MCF 10A (cell line): Measurements from ENCODE around the gene COL20A1. TPM values are rescaled to one million over a fixed set of nuclear protein-coding genes. Genes with fewer than 3 reads are reported as not detected.

ENCODE experiments used
- BruUV-seq: library from RNA; stranded (reverse); fragments of 400-500 nt; replicated peaks from 2 replicates; lab custom pipeline; 2021; lab: Mats Ljungman, UMichigan
- CTCF ChIA-PET: fragments of 300-600 bp; sonication (Branson Sonifier 250); formaldehyde crosslinking; extraction: SDS; loops from one replicate; lab custom pipeline; 2021; ENCODE audit warnings: antibody characterized with exemption, inconsistent platforms; lab: Yijun Ruan, JAX
- POLR2A ChIA-PET: fragments of 300-600, 350-650 bp; sonication (Branson Sonifier 250); formaldehyde crosslinking; extraction: SDS; loops from one replicate; lab custom pipeline; 2020; ENCODE audit warnings: antibody characterized with exemption, inconsistent platforms; lab: Yijun Ruan, JAX
- DNase-seq: peaks from one replicate; pipeline ENCODE4 v3.0.0-alpha.2; 2018; ENCODE audit not compliant: unreplicated experiment
- H3K27ac Mint-ChIP-seq: one replicate; pipeline ENCODE4 v1.8.0; 2022; ENCODE audit warnings: mild to moderate bottlenecking, low read depth, mixed read lengths; ENCODE audit not compliant: unreplicated experiment
- H3K27me3 Mint-ChIP-seq: one replicate; pipeline ENCODE4 v1.8.0; 2022; ENCODE audit warnings: mixed read lengths; ENCODE audit not compliant: insufficient read depth, unreplicated experiment
- H3K36me3 Mint-ChIP-seq: one replicate; pipeline ENCODE4 v1.8.0; 2022; ENCODE audit warnings: mild to moderate bottlenecking, moderate library complexity, mixed read lengths; ENCODE audit not compliant: insufficient read depth, unreplicated experiment
- H3K4me1 Mint-ChIP-seq: one replicate; pipeline ENCODE4 v1.8.0; 2022; ENCODE audit warnings: mixed read lengths; ENCODE audit not compliant: insufficient read depth, unreplicated experiment
- H3K4me3 Mint-ChIP-seq: one replicate; pipeline ENCODE4 v1.8.0; 2022; ENCODE audit warnings: mild to moderate bottlenecking, moderate library complexity, mixed read lengths; ENCODE audit not compliant: unreplicated experiment
- H3K9me3 Mint-ChIP-seq: one replicate; pipeline ENCODE4 v1.8.0; 2022; ENCODE audit warnings: mixed read lengths; ENCODE audit not compliant: unreplicated experiment
- intact Hi-C: fragments of 100-400 bp; cut with micrococcal nuclease; formaldehyde crosslinking; loops from 2 replicates; pipeline ENCODE4 v1.14.1; 2022
- total RNA-seq: library from RNA; stranded (reverse); gene quantifications from 2 replicates; pipeline ENCODE4 v1.2.3, GENCODE V29; 2022
- TF ChIP-seq, protein P1 (sequence below): fragments of 200-600 bp; IDR thresholded peaks from one replicate; pipeline ENCODE4 v1.8.0; 2022; ENCODE audit warnings: antibody characterized with exemption, mild to moderate bottlenecking; ENCODE audit not compliant: unreplicated experiment

The COL20A1 gene
- total RNA-seq, 1 experiment from 2014 or later: 0.14 TPM

DNA sequence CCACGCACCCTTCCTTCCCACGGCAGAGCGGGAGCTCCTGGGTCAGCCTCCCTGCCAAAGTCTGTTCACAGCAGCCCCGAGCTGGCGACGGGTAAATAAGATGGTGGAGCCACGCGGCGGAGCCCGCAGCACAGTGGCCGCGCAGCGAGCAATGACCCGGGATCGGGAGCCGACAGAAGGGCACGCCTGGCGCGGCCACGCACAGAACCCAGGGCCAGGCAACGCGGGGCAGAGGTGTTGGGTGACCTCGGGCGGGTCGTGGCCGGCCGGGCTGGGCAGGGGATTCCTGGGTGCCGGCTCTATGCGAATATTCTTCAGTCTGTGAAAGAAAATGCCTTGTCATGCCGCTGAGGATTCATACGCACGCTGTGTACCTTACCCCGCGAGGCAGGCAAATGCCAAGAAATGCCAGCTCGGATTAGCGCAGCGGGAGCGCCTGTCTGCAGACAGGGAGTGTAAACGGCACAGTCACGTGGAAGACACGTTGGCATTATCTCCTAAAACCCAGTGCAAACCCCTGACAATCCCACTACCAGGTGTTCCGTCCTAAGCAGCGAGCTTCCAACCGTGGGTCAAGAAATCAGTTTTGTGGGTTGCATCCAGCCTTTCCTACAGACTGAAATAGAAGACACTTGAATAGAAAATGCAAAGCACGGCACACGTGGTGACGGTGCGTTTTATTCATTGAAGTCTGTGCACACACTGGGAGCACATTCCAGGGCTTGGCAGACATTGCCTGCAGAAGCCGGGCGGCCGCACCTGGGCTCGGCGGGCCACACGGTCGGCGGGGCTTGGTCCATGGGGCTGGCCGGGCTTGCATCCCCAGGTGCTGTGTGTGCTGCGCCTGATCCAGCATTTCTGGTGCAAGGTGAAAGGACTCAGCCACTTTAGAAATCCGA lies 49.8 kb downstream of the COL20A1 start:
- H3K4me1 Mint-ChIP-seq: no peaks in the 10 kb centered on the region
- no peak for DNase-seq
- H3K4me3 Mint-ChIP-seq: no peak overlapping the region
- POLR2A ChIA-PET: no interaction called here
- TF ChIP-seq, protein P1, sequence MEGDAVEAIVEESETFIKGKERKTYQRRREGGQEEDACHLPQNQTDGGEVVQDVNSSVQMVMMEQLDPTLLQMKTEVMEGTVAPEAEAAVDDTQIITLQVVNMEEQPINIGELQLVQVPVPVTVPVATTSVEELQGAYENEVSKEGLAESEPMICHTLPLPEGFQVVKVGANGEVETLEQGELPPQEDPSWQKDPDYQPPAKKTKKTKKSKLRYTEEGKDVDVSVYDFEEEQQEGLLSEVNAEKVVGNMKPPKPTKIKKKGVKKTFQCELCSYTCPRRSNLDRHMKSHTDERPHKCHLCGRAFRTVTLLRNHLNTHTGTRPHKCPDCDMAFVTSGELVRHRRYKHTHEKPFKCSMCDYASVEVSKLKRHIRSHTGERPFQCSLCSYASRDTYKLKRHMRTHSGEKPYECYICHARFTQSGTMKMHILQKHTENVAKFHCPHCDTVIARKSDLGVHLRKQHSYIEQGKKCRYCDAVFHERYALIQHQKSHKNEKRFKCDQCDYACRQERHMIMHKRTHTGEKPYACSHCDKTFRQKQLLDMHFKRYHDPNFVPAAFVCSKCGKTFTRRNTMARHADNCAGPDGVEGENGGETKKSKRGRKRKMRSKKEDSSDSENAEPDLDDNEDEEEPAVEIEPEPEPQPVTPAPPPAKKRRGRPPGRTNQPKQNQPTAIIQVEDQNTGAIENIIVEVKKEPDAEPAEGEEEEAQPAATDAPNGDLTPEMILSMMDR: no peak
- peaks cover 23% of the 10 kb centered on the region for H3K27me3 Mint-ChIP-seq
- H3K27ac Mint-ChIP-seq: no peak overlapping the region
- no TSS peak for BruUV-seq
- CTCF ChIA-PET: no interaction called here
- H3K36me3 Mint-ChIP-seq: no peaks in the 10 kb centered on the region
- H3K9me3 Mint-ChIP-seq: peaks cover 7% of the 10 kb centered on the region
- intact Hi-C loops: no loop called here

DNA sequence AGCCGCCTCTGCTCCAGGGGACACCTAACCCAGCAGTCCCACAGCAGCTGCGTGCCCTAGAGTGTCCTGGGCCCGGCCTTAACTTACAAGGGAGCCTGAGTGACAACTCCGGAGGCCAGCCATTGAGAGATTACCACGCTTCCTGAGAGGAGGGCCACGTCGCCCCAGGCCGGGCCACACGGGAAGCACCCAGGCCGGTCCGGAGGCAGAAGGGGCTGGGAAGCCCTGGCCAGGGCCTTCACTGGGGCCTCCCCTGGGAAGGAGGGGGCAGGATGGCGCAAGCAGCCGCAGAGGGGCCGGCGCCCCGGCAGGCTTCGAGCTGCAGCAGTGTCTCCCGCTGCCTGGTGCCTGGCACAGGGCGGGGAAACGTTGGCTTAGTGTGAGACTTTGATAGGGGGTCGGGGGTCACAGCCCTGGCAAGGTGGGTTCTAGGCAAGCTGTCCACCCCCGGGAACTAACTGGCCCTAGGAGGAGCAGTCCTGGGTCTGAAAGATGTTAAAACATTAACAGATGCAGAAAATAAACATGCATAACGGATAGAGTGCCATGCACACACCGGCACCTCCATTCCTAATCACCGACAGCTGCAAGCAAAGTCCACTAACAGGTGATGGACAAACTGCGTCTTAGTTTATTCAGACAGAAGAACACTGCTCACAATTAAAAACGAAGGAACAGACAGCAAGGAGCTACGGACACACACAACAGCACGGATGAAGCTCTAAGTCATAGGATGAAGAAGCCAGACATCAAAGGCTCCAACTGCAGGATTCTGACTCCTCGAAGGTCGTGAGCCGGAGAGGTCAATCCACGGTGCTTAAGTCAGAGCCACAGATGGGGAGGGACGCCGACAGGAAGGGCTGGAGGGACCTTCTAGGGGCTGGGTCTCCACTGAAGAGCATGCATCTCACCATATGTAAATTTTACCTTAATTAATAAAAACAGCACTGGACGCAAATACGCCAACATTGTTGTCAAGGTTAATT lies 50.8 kb downstream of the COL20A1 start:
- CTCF ChIA-PET: interaction anchor here (1.0 kb wide), 2 partner anchors 34 to 37 kb away, joined by 3 to 4 read pairs; no protein-coding TSS in a partner anchor
- intact Hi-C loops: no loop called here
- Mint-ChIP-seq H3K27me3 (peaks cover 16% of the 10 kb centered on the region), H3K27ac (no peak overlapping the region), H3K36me3 (no peaks in the 10 kb centered on the region), H3K4me3 (no peak overlapping the region), H3K4me1 (no peaks in the 10 kb centered on the region), H3K9me3 (peaks cover 7% of the 10 kb centered on the region)
- TF ChIP-seq, protein P1: no peak
- BruUV-seq: no TSS peak
- DNase-seq: no peak
- POLR2A ChIA-PET: interaction anchor here (0.6 to 0.9 kb wide), 2 partner anchors 17 to 158 kb away, joined by 3 read pairs; no protein-coding TSS in a partner anchor

DNA sequence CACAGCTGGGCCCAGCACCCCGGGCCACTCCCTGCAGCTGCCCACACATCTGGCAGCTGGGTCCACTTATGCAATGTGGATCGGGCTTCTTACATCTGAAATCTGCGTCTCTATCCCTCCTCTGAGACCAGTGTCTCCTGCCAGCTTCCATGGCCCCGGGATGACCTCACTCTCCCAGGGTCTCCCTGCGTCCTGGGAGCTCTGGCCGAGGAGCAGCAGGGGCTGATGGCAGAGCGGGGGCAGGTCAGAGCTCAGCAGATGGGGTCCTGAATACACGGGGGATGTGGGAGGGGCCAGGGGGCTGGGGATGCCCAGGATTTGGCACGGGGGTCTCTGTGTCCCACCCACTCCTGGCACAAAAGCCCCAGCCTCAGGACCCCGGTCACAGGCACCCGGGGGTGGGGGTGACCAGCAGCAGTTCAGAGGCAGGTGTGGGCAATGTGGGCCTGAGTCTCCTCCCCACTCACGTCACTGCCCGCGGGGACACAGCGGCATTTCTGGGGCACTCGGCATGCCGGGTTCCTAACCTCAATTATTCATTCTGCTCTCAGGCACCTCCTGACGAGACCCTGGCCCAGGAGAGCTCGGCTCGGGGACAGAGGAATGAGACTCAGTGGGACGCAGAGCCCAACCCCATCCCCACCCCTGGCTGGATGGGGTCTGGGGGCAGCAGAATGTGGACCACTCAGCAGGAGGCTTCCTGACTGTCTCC lies 51.8 kb downstream of the COL20A1 start:
- no TSS peak for BruUV-seq
- intact Hi-C loops: no loop called here
- Mint-ChIP-seq H3K27ac (no peak overlapping the region), H3K36me3 (no peaks in the 10 kb centered on the region), H3K27me3 (peaks cover 16% of the 10 kb centered on the region), H3K4me1 (no peaks in the 10 kb centered on the region), H3K9me3 (peaks cover 7% of the 10 kb centered on the region), H3K4me3 (no peak overlapping the region)
- POLR2A ChIA-PET: interaction anchor here (0.9 kb wide), 1 partner anchor 16 kb away, joined by 3 read pairs; no protein-coding TSS in a partner anchor
- CTCF ChIA-PET: interaction anchor here (1.0 kb wide), 2 partner anchors 35 to 36 kb away, joined by 3 to 4 read pairs; no protein-coding TSS in a partner anchor
- DNase-seq: no peak
- TF ChIP-seq, protein P1: no peak
